AG04449 (cell line): Measurements from ENCODE around the gene NTM.

ENCODE experiments used
- CTCF ChIA-PET: fragments of 350-600 bp; formaldehyde crosslinking; extraction: SDS; loops from one replicate; lab custom pipeline; 2021; ENCODE audit warnings: antibody characterized with exemption; lab: Yijun Ruan, JAX
- POLR2A ChIA-PET: fragments of 400-600, 350-600 bp; formaldehyde crosslinking; extraction: SDS; loops from one replicate; lab custom pipeline; 2020; ENCODE audit warnings: antibody characterized with exemption, inconsistent platforms; lab: Yijun Ruan, JAX
- DNase-seq: peaks from one replicate; pipeline ENCODE4 v3.0.0-alpha.2; 2010; ENCODE audit warnings: low read depth, low spot score
- H3K4me3 ChIP-seq: 2 replicates; pipeline ENCODE4 v1.5.1; 2011; ENCODE audit warnings: low read depth, mild to moderate bottlenecking, control low read depth, low read length
- TF ChIP-seq, protein P1 (sequence below): IDR thresholded peaks from one replicate; pipeline ENCODE4 v1.5.1; 2011; ENCODE audit warnings: mild to moderate bottlenecking, moderate library complexity, low read length, control low read depth, inconsistent platforms; ENCODE audit not compliant: insufficient read depth; ENCODE audit errors: missing control alignments

The NTM gene

DNA sequence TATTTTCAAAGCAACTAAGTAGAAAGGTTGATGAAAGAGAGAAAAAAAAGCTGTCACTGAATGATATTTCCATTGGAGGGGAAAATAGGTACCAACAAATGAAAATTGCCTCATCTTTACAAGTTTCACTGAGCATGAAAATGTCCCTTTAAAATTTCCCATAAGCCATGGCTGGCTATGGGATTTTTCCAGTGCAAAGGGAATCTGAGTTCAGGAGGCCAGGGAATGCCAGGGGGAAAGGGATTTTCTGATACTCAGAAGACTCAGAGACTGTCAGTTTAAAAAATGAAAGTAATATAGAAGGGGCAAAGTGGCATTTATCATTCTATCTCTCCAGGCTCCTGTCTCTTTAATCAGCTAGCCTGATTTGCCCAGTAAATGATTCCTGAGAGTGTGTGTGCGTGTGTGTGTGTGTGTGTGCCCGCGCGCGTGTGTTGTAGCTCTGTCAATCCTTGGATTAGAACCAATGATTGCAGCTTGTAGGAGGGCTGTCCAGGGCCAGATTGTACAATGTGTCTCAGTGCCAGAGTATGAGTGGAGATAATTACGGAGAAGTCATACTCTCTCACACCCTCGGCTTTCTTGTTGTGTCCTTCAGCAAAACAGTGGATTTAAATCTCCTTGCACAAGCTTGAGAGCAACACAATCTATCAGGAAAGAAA is at the start of gene NTM:
Gene NTM (plus strand): TSS at position 526 of the 662 bp plus-strand sequence.
- TF ChIP-seq, protein P1, sequence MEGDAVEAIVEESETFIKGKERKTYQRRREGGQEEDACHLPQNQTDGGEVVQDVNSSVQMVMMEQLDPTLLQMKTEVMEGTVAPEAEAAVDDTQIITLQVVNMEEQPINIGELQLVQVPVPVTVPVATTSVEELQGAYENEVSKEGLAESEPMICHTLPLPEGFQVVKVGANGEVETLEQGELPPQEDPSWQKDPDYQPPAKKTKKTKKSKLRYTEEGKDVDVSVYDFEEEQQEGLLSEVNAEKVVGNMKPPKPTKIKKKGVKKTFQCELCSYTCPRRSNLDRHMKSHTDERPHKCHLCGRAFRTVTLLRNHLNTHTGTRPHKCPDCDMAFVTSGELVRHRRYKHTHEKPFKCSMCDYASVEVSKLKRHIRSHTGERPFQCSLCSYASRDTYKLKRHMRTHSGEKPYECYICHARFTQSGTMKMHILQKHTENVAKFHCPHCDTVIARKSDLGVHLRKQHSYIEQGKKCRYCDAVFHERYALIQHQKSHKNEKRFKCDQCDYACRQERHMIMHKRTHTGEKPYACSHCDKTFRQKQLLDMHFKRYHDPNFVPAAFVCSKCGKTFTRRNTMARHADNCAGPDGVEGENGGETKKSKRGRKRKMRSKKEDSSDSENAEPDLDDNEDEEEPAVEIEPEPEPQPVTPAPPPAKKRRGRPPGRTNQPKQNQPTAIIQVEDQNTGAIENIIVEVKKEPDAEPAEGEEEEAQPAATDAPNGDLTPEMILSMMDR = no peak
- CTCF ChIA-PET = no interaction called here

DNA sequence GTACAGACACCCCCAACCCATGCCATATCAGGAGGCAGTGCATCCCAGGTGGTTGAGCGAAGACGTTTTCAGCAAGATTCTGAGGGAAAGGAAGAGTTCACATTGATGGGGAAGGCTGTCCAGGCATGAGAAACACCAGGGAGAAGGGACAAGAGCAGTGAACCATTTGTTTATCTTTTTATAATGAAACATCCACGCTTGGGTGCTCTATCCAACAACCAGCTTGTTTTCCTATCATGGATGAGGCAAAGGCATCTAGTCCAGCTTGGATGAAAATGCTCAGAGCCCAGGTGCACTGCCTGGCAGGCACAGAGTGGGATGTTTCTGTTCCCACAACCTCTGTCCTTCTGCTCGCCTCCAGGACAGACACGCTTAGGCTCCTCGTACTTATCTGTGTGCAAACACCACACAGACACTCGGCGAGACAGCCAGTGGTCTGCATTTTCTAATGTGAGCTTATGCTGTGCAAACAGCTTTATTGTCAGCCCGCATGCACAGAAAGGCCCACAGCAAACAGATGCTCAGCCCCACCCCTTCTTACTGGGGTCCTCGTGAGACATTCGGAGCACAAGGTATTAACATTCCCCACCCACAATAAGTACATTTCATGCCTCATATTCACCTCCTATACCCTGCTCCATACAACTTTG is 45.4 kb upstream of the NTM start:
- no peak overlapping the region for H3K4me3 ChIP-seq
- ChIA-PET CTCF (no interaction called here), POLR2A (no interaction called here)
- TF ChIP-seq, protein P1 = no peak
- no peak for DNase-seq

More for the DNA sequence above, at the start of gene NTM:
- POLR2A ChIA-PET = no interaction called here
- no peak within 1 kb of the TSS for H3K4me3 ChIP-seq
- no peak for DNase-seq

- no peak overlapping the region for H3K4me3 ChIP-seq
- POLR2A ChIA-PET = no interaction called here
- DNase-seq = no peak
- CTCF ChIA-PET = no interaction called here
- TF ChIP-seq, protein P1 = no peak
Observed at GRCh38 chr11:131326829-131327228, 43.6 kb upstream of the NTM start.

GRCh38 chr11:131327421-131327820 is 43.0 kb upstream of the NTM start:
- H3K4me3 ChIP-seq = no peak overlapping the region
- POLR2A ChIA-PET = no interaction called here
- CTCF ChIA-PET = no interaction called here
- DNase-seq = no peak
- TF ChIP-seq, protein P1 = no peak

- no peak overlapping the region for H3K4me3 ChIP-seq
- ChIA-PET CTCF (no interaction called here), POLR2A (no interaction called here)
- no peak for DNase-seq
- TF ChIP-seq, protein P1 = no peak
Observed at GRCh38 chr11:131328843-131329242, 41.6 kb upstream of the NTM start.

DNA sequence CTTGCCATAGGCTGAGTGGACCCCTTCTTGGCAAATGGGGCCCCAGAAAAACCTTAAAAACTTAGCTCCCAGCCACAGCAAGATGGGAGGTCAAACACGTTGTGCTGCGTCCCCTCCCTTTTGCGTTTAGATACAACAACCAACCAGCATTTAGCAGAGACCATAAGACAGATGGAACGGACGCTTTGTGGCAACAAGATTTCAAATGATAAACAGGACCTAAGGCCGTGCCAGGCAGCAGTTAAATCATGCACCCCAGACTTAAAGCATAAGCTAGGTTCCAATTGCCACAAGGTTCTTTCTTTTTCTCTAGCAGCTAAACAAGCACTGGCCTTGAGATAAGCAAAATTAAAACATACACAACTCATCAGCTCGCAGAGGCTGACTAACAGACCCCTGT is 39.4 kb upstream of the NTM start:
- CTCF ChIA-PET = no interaction called here

More for the DNA sequence above, 39.4 kb upstream of the NTM start:
- no peak overlapping the region for H3K4me3 ChIP-seq
- DNase-seq = no peak
- TF ChIP-seq, protein P1 = no peak
- POLR2A ChIA-PET = no interaction called here
